ENCODE data around the gene ADCY9. TPM values are rescaled to one million over a fixed set of nuclear protein-coding genes. Genes with fewer than 3 reads are reported as not detected.

ADCY9 gene
- total RNA-seq, 1 experiment from 2014 or later = 10.5 TPM

DNA sequence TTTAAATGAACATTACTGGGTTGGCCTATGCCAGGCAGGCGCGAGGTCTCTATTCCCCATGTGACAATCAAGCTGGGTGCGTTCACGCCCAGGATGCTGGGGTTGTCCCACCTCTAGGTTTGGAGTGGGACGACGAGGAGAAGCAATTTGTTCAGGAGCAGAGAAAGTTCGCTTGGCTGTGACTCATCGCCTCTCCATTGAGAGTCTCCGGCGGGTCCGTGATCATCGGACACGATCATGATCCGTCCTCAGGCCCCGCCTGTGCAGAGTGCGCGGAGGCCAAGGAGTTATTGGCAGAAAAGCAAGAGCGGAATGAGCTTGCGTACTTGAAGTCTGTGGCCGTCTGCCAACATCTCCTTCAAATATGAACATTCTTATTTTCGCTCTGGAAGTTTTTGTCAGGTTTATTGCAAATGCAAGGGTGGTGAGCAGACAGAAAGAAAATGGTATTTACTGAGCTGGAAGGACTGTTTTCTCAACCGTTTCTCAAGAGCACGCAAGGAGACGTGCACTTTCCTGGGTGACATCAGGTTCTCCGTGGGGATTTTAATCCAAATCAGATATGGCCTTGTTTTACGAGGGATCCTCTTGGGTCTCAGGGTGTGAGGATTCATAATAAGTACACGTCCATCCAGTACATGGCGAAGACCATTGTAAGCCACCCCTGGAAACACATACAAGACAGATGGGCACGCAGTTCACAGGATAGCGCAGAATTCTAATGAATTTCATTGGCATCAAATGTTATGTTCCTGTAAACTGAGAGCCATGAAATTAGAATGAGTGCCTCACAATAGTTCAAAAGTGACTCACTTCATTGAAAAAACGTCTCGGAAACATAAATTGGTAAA, 165.7 kb downstream of the ADCY9 start:
- H2AFZ ChIP-seq = peak overlapping the region; percentile 18; the same call in 1 of the 2 replicates
- POLR2A ChIA-PET (ENCODE audit: unreplicated experiment) = interaction anchor here (0.7 kb wide), 2 partner anchors 67 to 613 kb away, joined by 3 read pairs; no protein-coding TSS in a partner anchor
- no peaks in the 10 kb centered on the region for H3F3A ChIP-seq (ENCODE audit: insufficient read depth, low read depth)
- H3K9me2 ChIP-seq (ENCODE audit: insufficient read depth) = no peaks in the 10 kb centered on the region
- H3K4me3 ChIP-seq = no peak overlapping the region
- H3K36me3 ChIP-seq (ENCODE audit: low read depth) = no peaks in the 10 kb centered on the region
- H3K27ac ChIP-seq = no peak overlapping the region
- peak in 1 of 2 experiments; percentile 80 for DNase-seq
- TF ChIP-seq EZH2 (IDR thresholded peaks at IDR 0.05; ENCODE audit: low read depth) = no peak
- TF ChIP-seq, protein P1, sequence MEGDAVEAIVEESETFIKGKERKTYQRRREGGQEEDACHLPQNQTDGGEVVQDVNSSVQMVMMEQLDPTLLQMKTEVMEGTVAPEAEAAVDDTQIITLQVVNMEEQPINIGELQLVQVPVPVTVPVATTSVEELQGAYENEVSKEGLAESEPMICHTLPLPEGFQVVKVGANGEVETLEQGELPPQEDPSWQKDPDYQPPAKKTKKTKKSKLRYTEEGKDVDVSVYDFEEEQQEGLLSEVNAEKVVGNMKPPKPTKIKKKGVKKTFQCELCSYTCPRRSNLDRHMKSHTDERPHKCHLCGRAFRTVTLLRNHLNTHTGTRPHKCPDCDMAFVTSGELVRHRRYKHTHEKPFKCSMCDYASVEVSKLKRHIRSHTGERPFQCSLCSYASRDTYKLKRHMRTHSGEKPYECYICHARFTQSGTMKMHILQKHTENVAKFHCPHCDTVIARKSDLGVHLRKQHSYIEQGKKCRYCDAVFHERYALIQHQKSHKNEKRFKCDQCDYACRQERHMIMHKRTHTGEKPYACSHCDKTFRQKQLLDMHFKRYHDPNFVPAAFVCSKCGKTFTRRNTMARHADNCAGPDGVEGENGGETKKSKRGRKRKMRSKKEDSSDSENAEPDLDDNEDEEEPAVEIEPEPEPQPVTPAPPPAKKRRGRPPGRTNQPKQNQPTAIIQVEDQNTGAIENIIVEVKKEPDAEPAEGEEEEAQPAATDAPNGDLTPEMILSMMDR (conservative IDR thresholded peaks at IDR 0.05) = no peak
- intact Hi-C loops (cut with micrococcal nuclease; ENCODE audit: unreplicated experiment) = no loop called here
- H4K20me1 ChIP-seq (ENCODE audit: insufficient read depth) = no peaks in the 10 kb centered on the region
- peaks cover 11% of the 10 kb centered on the region; the same call in 1 of the 2 replicates for H3K27me3 ChIP-seq (ENCODE audit: insufficient read depth, low read depth)
- BruUV-seq (replicated peaks) = no TSS peak
- 0 out of 2 replicates have a peak, but pooled peaks cover 4% of the 10 kb centered on the region for H3K4me1 ChIP-seq (replicated peaks; ENCODE audit: insufficient read depth)
- no peaks in the 10 kb centered on the region for H3K79me2 ChIP-seq (ENCODE audit: low read depth)
- H3K9me3 ChIP-seq (ENCODE audit: insufficient read depth, low read depth) = no peaks in the 10 kb centered on the region
- CTCF ChIA-PET = interaction anchor here (0.6 to 0.9 kb wide), 2 partner anchors 11 to 930 kb away, joined by 3 read pairs; partner anchors contain the start of gene TNFRSF12A
- H3K4me2 ChIP-seq = 0 out of 2 replicates have a peak overlapping the region, but pooled peaks have one; percentile 4

DNA sequence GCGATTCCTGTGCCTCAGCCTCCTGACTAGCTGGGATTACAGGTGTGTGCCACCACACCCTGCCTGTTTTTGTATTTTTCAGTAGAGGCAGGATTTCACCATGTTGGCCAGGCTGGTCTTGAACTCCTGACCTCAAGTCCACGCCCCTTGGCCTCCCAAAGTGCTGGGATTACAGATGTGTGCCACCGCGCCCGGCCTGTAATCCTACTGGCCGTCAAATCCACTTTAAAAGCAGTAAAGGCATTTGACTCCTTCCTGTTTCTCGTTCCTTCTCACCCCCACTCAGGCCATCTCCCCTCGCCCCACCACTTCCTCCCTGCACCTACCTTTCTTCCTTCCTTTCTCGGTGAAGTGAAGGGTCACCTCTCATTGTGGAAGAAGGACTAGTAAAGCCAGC, 166.3 kb downstream of the ADCY9 start:
- POLR2A ChIA-PET (ENCODE audit: unreplicated experiment) = interaction anchor here (0.7 kb wide), 1 partner anchor 66 kb away, joined by 3 read pairs; no protein-coding TSS in a partner anchor
- Histone ChIP-seq H3K79me2 (ENCODE audit: low read depth) (no peaks in the 10 kb centered on the region), H3K4me3 (no peak overlapping the region), H3K36me3 (ENCODE audit: low read depth) (no peaks in the 10 kb centered on the region), H3K9me3 (ENCODE audit: insufficient read depth, low read depth) (no peaks in the 10 kb centered on the region), H3K9me2 (ENCODE audit: insufficient read depth) (no peaks in the 10 kb centered on the region), H2AFZ (no peak overlapping the region; the same call in 1 of the 2 replicates), H3F3A (ENCODE audit: insufficient read depth, low read depth) (no peaks in the 10 kb centered on the region), H3K4me2 (0 out of 2 replicates have a peak overlapping the region, but pooled peaks have one; percentile 4), H3K4me1 (replicated peaks; ENCODE audit: insufficient read depth) (0 out of 2 replicates have a peak, but pooled peaks cover 4% of the 10 kb centered on the region), H4K20me1 (ENCODE audit: insufficient read depth) (no peaks in the 10 kb centered on the region), H3K27ac (no peak overlapping the region), H3K27me3 (ENCODE audit: insufficient read depth, low read depth) (peaks cover 11% of the 10 kb centered on the region; the same call in 1 of the 2 replicates)
- no peak for TF ChIP-seq EZH2 (IDR thresholded peaks at IDR 0.05; ENCODE audit: low read depth)
- TF ChIP-seq, protein P1 (conservative IDR thresholded peaks at IDR 0.05) = no peak
- BruUV-seq (replicated peaks) = no TSS peak
- intact Hi-C loops (cut with micrococcal nuclease; ENCODE audit: unreplicated experiment) = no loop called here
- no peak for DNase-seq
- CTCF ChIA-PET = interaction anchor here (0.9 kb wide), 1 partner anchor 10 kb away, joined by 3 read pairs; no protein-coding TSS in a partner anchor

DNA sequence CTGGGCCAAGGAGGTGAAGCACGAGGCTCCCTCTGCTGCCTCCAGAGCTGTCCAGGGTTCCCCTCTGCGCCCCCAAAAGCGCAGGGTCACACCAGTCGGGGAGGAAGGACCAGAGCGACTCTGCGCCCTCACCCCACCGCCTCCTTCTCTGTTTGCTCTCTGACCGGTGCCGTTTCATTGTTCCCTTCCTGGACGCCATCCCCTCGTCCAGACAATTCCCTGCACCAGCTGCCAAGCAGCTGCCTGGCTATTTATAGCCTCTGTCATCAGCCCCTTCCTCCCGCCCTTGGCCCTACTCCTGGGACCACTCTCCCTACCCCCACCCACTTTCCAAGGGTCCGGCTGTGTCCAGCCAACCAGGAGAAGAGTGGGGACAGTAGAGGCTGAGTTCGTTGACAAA, 167.0 kb downstream of the ADCY9 start:
- 0 out of 2 replicates have a peak, but pooled peaks cover 4% of the 10 kb centered on the region for H3K4me1 ChIP-seq (replicated peaks; ENCODE audit: insufficient read depth)
- no peaks in the 10 kb centered on the region for H3K9me3 ChIP-seq (ENCODE audit: insufficient read depth, low read depth)
- no peak overlapping the region for H3K4me2 ChIP-seq
- H3K27me3 ChIP-seq (ENCODE audit: insufficient read depth, low read depth) = peaks cover 9% of the 10 kb centered on the region; the same call in 1 of the 2 replicates
- H3F3A ChIP-seq (ENCODE audit: insufficient read depth, low read depth) = no peaks in the 10 kb centered on the region
- no peak for TF ChIP-seq EZH2 (IDR thresholded peaks at IDR 0.05; ENCODE audit: low read depth)
- TF ChIP-seq, protein P1 (conservative IDR thresholded peaks at IDR 0.05) = no peak
- BruUV-seq (replicated peaks) = no TSS peak
- H3K36me3 ChIP-seq (ENCODE audit: low read depth) = no peaks in the 10 kb centered on the region
- no peak overlapping the region for H3K27ac ChIP-seq
- no peaks in the 10 kb centered on the region for H3K79me2 ChIP-seq (ENCODE audit: low read depth)
- intact Hi-C loops (cut with micrococcal nuclease; ENCODE audit: unreplicated experiment) = no loop called here
- no peaks in the 10 kb centered on the region for H4K20me1 ChIP-seq (ENCODE audit: insufficient read depth)
- H3K9me2 ChIP-seq (ENCODE audit: insufficient read depth) = no peaks in the 10 kb centered on the region
- H3K4me3 ChIP-seq = no peak overlapping the region
- CTCF ChIA-PET = no interaction called here
- DNase-seq = no peak
- no peak overlapping the region for H2AFZ ChIP-seq
- POLR2A ChIA-PET (ENCODE audit: unreplicated experiment) = no interaction called here

Measured in PC-9 (cell line).